Peyer's patch (tissue), 4 donors: ENCODE results near the gene FAM110D.

Experiments used
- POLR2A ChIP-seq, 2 donors: fragments of 450-650 bp; IDR thresholded peaks; one replicate each; pipeline ENCODE4 v1.5.1; 2017; ENCODE audit warnings: antibody characterized with exemption in 2 of 2, mild to moderate bottlenecking in 2 of 2, moderate library complexity in 2 of 2
- TF ChIP-seq, protein P1 (sequence below), 6 experiments: fragments of 450-650 bp in 4 of 6; fragments of 200-600 bp in 2 of 6; sonication (generic) in 1 of 6; IDR thresholded peaks; one replicate each; pipeline ENCODE4 v1.5.1; 2017 to 2019; ENCODE audit warnings: antibody characterized with exemption in 6 of 6, mild to moderate bottlenecking in 3 of 6, moderate library complexity in 1 of 6

DNA sequence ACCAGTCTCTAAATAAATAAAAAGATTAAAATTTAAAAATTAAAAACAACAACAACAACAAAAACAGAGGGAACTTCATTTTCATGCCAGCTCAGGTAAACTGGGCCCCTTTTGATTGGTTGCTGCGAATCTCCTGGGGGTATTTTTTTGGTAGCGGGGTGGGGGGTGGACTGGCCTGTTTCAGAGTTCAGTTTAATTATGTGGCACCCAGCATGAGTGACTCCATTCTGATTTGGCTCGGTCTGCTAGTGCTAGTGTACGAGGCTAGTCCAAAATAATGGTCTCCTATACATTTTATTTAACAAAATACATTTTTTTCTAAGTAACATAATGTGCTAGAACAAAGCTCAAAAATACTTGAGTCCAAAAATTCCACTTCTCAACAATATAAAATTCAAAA lies 29.1 kb upstream of the FAM110D start:
- TF ChIP-seq, protein P1, sequence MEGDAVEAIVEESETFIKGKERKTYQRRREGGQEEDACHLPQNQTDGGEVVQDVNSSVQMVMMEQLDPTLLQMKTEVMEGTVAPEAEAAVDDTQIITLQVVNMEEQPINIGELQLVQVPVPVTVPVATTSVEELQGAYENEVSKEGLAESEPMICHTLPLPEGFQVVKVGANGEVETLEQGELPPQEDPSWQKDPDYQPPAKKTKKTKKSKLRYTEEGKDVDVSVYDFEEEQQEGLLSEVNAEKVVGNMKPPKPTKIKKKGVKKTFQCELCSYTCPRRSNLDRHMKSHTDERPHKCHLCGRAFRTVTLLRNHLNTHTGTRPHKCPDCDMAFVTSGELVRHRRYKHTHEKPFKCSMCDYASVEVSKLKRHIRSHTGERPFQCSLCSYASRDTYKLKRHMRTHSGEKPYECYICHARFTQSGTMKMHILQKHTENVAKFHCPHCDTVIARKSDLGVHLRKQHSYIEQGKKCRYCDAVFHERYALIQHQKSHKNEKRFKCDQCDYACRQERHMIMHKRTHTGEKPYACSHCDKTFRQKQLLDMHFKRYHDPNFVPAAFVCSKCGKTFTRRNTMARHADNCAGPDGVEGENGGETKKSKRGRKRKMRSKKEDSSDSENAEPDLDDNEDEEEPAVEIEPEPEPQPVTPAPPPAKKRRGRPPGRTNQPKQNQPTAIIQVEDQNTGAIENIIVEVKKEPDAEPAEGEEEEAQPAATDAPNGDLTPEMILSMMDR (IDR thresholded peaks at IDR 0.05), result no peak
- TF ChIP-seq POLR2A (IDR thresholded peaks at IDR 0.05), result no peak
